Fibroblast of skin of right quadriceps (primary cell): Measurements from ENCODE around the gene PBX1.

ENCODE experiments used
- DNase-seq: peaks from one replicate; pipeline ENCODE4 v3.0.0-alpha.2; 2013

PBX1 gene

DNA sequence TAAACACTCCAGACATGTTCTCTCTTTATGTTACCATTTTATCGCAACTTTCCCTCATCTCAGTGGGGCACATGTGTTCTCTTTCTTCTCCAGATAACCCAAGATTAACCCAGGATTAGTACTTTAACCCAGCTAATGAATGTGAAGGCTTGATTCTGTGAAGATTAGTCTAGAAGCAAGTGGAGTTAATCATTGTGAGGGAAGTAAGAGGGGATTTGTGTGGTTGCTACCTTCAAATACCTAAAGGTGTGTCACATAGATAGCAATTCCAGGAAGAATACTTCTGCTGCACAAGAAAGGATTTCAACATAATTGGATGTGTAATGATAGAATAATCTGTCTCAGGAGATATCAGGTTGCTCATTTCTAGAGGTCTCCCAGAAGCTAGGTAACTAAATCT lies 327.1 kb downstream of the PBX1 start:
- no peak for DNase-seq

DNA sequence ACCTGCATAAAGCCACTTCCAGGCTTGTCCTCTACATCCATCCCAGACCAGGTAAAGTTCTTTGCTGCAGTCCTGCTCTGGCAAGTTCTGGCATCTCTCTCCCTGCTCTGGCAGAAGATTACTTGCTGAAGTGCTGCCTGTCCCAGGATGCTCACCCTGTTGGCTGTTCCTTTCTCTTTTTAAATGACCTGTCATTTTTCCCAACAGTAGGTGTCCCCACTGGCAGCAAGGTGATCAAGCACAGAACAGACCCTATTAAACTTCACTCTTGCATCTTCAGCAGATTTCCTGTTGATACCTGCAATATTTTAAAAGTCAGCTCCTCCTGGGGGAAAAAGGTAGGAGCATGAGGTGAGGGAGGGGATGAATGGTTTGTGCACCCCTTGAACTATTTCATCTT lies 332.6 kb downstream of the PBX1 start:
- DNase-seq, result no peak

DNA sequence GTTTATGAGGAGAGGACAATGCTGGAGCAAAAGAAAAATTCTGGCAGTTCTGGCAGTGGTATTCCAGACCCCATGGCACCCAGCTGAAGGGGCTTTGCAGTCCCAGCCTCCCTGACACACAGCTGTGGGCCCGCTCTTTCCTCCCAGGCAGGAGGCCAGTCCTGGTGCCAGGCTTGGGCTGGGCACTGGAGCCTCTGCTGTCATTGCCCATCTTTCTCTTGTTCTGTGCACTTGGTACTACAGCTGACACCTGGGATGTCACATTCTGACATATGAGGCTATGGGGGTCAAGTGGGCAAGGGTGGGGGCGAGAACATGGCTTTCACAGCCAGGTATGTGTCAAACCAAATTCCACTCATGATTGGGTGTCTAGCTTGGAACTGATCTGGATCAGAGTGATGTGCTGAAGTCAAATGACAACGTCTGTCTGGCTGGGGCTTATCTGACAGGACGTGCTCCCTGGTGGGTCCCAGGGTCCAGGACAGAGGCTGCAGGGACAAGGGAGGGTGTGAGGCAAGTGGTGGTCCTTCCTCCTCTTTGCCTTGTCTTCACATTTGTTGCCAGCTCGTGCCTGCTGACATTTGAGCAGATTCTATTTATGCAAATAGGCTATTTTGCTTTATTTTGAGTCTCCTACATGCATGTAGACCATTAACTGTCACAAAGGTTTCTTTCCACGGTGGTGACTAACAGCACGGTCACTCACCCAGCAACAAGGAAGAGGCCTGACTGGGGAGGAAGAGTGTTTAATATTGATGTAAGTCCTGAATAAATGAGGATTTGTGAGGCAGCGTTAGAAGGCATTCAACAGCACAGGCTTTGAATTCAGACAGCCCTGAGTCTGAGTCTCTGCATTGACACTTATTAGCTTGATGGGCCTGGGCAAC lies 336.3 kb downstream of the PBX1 start:
- no peak for DNase-seq

DNA sequence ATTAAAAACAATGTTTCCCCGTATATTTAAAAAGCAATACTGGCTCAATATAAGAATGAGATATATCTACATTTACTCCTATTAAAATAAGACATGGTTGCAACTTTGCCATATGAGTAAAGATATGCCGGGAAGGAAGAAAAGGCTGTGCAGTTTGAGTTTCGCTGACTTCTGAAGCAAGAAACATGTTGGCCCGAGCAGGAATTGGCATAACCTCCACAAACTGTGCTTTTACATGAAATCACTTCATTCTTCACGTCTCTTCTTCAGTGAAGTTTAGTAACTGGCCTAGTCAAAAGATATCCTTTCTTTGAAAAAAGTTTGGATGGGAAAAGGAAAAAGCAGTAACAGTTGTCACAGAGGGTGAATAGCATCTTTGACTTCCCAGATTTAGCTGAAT lies 342.0 kb downstream of the PBX1 start:
- no peak for DNase-seq
